K562 (cell line): ENCODE measurements around the gene SEPTIN2.
A peak's percentile ranks its signal among the peaks of the same experiment; 100 is the strongest.

Experiments
- NONO ChIP-seq, 2 experiments: fragments of 200-400 bp in 1 of 2; fragments of 450-650 bp in 1 of 2; formaldehyde crosslinking in 1 of 2; IDR thresholded peaks; 2 replicates each; pipeline ENCODE4 v1.6.1; 2017; ENCODE audit warnings: low read depth in 2 of 2, mild to moderate bottlenecking in 2 of 2, moderate library complexity in 2 of 2, low read length in 1 of 2
- POLR2A ChIP-seq: fragments of 450-650 bp; conservative IDR thresholded peaks from 2 replicates; pipeline ENCODE4 v1.6.1; 2016
- RAD21 ChIP-seq, 2 experiments: fragments of 250-450 bp in 1 of 2; fragments of 450-650 bp in 1 of 2; sonication (Bioruptor Pico) in 1 of 2; formaldehyde crosslinking in 1 of 2; IDR thresholded peaks in 1 of 2; conservative IDR thresholded peaks in 1 of 2; 2 replicates each; pipeline versions ENCODE4 v1.4.0 to v1.8.0; 2020 to 2022; ENCODE audit warnings: mild to moderate bottlenecking in 2 of 2, moderate library complexity in 1 of 2
- ZNF589 ChIP-seq: fragments of 200-800 bp; sonication (Bioruptor generic); IDR thresholded peaks from 2 replicates; pipeline ENCODE4 v1.6.1; 2016; ENCODE audit warnings: low read depth, missing genetic modification characterization, missing compliant biosample characterization
- TF ChIP-seq, protein P1 (sequence below): fragments of 150-350 bp; conservative IDR thresholded peaks from 2 replicates; pipeline ENCODE4 v1.6.1; 2014; ENCODE audit warnings: low read length

DNA sequence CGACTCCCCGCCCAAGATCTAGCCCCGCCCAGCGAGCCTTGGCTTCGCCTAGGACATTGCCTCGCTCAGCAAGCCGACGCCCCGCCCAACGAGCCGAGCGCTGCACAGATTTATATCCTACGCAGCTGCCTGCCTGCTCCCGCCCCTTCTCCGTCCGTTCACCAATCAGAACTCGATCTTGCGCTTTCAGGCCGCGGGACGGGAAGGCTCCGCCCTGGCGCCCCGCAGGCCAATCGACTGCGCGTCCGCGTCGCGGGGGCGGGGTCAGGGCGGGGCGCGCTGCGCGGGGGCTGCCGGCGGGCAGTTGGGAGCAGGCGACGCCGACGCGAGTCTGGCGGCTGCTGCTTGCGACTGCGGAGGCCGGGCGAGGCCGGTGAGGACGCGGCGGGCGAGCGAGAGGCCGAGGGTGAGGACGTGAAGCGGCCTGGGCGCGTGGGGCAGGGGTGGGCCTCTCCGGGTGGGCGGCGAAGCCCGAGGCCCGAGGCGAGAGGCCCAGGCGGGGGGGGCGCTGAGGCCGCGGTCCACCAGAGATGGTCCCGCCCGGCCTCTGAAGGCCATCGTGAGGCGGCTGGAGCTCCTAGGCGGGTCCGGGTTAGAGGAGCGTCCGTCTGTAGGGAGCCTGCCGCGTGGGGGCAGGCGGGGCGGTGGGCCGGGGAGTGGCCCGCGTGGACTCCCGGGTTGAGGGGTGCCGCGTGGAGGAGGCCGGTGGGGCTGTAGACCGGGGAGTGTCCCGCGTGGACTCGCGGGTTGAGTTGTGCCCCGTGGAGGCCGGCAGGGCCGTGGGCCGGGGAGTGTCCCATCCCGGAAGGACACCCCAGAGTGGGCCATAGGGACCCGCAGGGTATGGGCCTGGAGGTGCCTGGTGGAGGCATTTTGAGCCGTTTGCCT, 40.5 kb downstream of the SEPTIN2 start, which contains the start of gene FARP2:
- peak; percentile 67 for TF ChIP-seq POLR2A
- no peak for TF ChIP-seq ZNF589 (CRISPR knock-in tag)
- TF ChIP-seq RAD21 (CRISPR knock-in tag; conservative IDR thresholded peaks at IDR 0.05 in 1 of 2, IDR thresholded peaks at IDR 0.05 in 1 of 2) = no peak
- TF ChIP-seq NONO (IDR thresholded peaks at IDR 0.05; ENCODE audit: low read depth in 2 of 2, low read length in 1 of 2) = peak in 1 of 2 experiments; percentile 48; a peak in 1 of 4 replicates
- TF ChIP-seq, protein P1, sequence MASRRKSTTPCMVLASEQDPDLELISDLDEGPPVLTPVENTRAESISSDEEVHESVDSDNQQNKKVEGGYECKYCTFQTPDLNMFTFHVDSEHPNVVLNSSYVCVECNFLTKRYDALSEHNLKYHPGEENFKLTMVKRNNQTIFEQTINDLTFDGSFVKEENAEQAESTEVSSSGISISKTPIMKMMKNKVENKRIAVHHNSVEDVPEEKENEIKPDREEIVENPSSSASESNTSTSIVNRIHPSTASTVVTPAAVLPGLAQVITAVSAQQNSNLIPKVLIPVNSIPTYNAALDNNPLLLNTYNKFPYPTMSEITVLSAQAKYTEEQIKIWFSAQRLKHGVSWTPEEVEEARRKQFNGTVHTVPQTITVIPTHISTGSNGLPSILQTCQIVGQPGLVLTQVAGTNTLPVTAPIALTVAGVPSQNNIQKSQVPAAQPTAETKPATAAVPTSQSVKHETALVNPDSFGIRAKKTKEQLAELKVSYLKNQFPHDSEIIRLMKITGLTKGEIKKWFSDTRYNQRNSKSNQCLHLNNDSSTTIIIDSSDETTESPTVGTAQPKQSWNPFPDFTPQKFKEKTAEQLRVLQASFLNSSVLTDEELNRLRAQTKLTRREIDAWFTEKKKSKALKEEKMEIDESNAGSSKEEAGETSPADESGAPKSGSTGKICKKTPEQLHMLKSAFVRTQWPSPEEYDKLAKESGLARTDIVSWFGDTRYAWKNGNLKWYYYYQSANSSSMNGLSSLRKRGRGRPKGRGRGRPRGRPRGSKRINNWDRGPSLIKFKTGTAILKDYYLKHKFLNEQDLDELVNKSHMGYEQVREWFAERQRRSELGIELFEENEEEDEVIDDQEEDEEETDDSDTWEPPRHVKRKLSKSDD = no peak
